Stomach (tissue), 9 donors: Measurements from ENCODE around the gene SWT1. TPM values are rescaled to one million over a fixed set of nuclear protein-coding genes. Genes with fewer than 3 reads are reported as not detected.

Experiments
- DNase-seq, 2 donors: peaks; one replicate each; pipeline versions ENCODE4 v3.0.0 to v3.0.0-alpha.2; 2013 to 2019
- H3K27ac ChIP-seq, 5 donors: fragments of 200-600 bp in 4 of 5; sonication (generic) in 4 of 5; one replicate each; pipeline ENCODE4 v1.5.1; 2013 to 2019; ENCODE audit warnings: mild to moderate bottlenecking in 1 of 5, moderate library complexity in 1 of 5
- H3K27me3 ChIP-seq, 3 donors: fragments of 200-600 bp; sonication (generic); one replicate each; pipeline ENCODE4 v1.5.1; 2017 to 2019; ENCODE audit warnings: mixed run types in 1 of 3
- H3K36me3 ChIP-seq, 4 donors: fragments of 200-600 bp; sonication (generic); 1 replicate in 3 of 4; 2 replicates in 1 of 4; pipeline ENCODE4 v1.5.1; 2016 to 2019
- H3K4me1 ChIP-seq, 4 donors: fragments of 200-600 bp; sonication (generic); one replicate each; pipeline ENCODE4 v1.5.1; 2016 to 2019
- H3K4me3 ChIP-seq, 4 donors: fragments of 200-600 bp; sonication (generic) in 3 of 4; one replicate each; pipeline ENCODE4 v1.5.1; 2016 to 2019; ENCODE audit warnings: mild to moderate bottlenecking in 1 of 4
- H3K9me3 ChIP-seq, 4 donors: fragments of 200-600 bp; sonication (generic); one replicate each; pipeline ENCODE4 v1.5.1; 2016 to 2019
- CTCF ChIP-seq, 7 experiments: fragments of 450-650 bp in 4 of 7; fragments of 200-600 bp in 3 of 7; sonication (generic) in 3 of 7; IDR thresholded peaks; one replicate each; pipeline ENCODE4 v1.5.1; 2016 to 2019; ENCODE audit warnings: antibody characterized with exemption in 7 of 7, control low read depth in 2 of 7, mild to moderate bottlenecking in 1 of 7
- EP300 ChIP-seq: sonication (generic); formaldehyde crosslinking; IDR thresholded peaks from one replicate; pipeline ENCODE4 v1.6.1; 2017; ENCODE audit warnings: antibody characterized with exemption
- POLR2A ChIP-seq, 4 donors: fragments of 450-650 bp; IDR thresholded peaks; one replicate each; pipeline ENCODE4 v1.6.1; 2016; ENCODE audit warnings: antibody characterized with exemption in 4 of 4, control low read depth in 2 of 4, mild to moderate bottlenecking in 1 of 4, moderate library complexity in 1 of 4
- POLR2AphosphoS5 ChIP-seq, 3 donors: sonication (generic); formaldehyde crosslinking; IDR thresholded peaks; one replicate each; pipeline ENCODE4 v1.6.1; 2016; ENCODE audit warnings: antibody characterized with exemption in 3 of 3
- WGBS, 5 donors: extraction: QIAGEN DNeasy Blood & Tissue Kit in 3 of 5; methylation state at CpG; one replicate each; pipeline versions ENCODE4 v1.1.5 to v1.1.7; 2013 to 2018; 5-methylcytosine and 5-hydroxymethylcytosine counted together
- intact Hi-C: fragments of 100-400 bp; cut with DNase I; formaldehyde crosslinking; loops from one replicate; pipeline ENCODE4 v1.15.1; 2023; ENCODE audit warnings: low total_unique reads
- polyA plus RNA-seq, 3 donors: library from polyadenylated mRNA; stranded (reverse); fragments of 200-250 nt; gene quantifications; one replicate each; pipeline ENCODE4 v1.2.3, GENCODE V29; 2013
- total RNA-seq, 5 donors: library from RNA; depleted of rRNA; stranded (reverse); fragments of >200 nt; gene quantifications; one replicate each; pipeline versions ENCODE4 v1.1.0 to v1.2.3, GENCODE V29; 2014 to 2016
- donor health status: healthy with polysubstance abuse.
- donor health status: Bipolar disorder and iron deficiency.
- donor health status: healthy.

Gene SWT1
- total and polyA plus RNA-seq, 8 donors: 2.4 to 35.6 (median 7.3) TPM

- Histone ChIP-seq H3K4me1 (no peaks in the 10 kb centered on the region), H3K4me3 (no peak overlapping the region), H3K9me3 (peaks cover 0 to 2% (median 0%) of the 10 kb centered on the region in 4 donors), H3K36me3 (peaks cover 0 to 32% (median 16%) of the 10 kb centered on the region in 4 donors), H3K27me3 (no peaks in the 10 kb centered on the region), H3K27ac (no peak overlapping the region)
- DNase-seq: no peak
- TF ChIP-seq POLR2A (IDR thresholded peaks at IDR 0.05) (no peak), CTCF (IDR thresholded peaks at IDR 0.05) (no peak), POLR2AphosphoS5 (IDR thresholded peaks at IDR 0.05) (no peak), EP300 (no peak)
- intact Hi-C loops: no loop called here
- 78 to 90% (median 89%) methylated on average over 1 of the region's 1 CpG for WGBS, 5 donors
These were observed 58.9 kb downstream of the SWT1 start for GRCh38 chr1:185215911-185216310.

GRCh38 chr1:185224132-185224531 lies 67.2 kb downstream of the SWT1 start:
- no peak for DNase-seq
- no peaks in the 10 kb centered on the region for H3K4me1 ChIP-seq
- H3K9me3 ChIP-seq: peaks cover 0 to 16% (median 9%) of the 10 kb centered on the region in 4 donors
- intact Hi-C loops: no loop called here
- no peak overlapping the region for H3K27ac ChIP-seq
- no peak overlapping the region for H3K4me3 ChIP-seq
- H3K36me3 ChIP-seq: peaks cover 10 to 51% (median 46%) of the 10 kb centered on the region in 4 donors
- no peaks in the 10 kb centered on the region for H3K27me3 ChIP-seq
- 93 to 100% (median 98%) methylated on average over 1 of the region's 1 CpG for WGBS, 5 donors
- TF ChIP-seq CTCF (IDR thresholded peaks at IDR 0.05) (no peak), POLR2A (IDR thresholded peaks at IDR 0.05) (no peak), EP300 (no peak)

GRCh38 chr1:185227161-185227560 lies 70.2 kb downstream of the SWT1 start:
- intact Hi-C loops: no loop called here
- H3K27me3 ChIP-seq: no peaks in the 10 kb centered on the region
- no peak for DNase-seq
- H3K27ac ChIP-seq: no peak overlapping the region
- peaks cover 10 to 69% (median 48%) of the 10 kb centered on the region in 4 donors for H3K36me3 ChIP-seq
- H3K4me1 ChIP-seq: no peaks in the 10 kb centered on the region
- 88 to 98% (median 92%) methylated on average over 4 of the region's 4 CpGs for WGBS, 5 donors
- H3K9me3 ChIP-seq: peaks cover 0 to 16% (median 9%) of the 10 kb centered on the region in 4 donors
- TF ChIP-seq CTCF (IDR thresholded peaks at IDR 0.05) (no peak), POLR2A (IDR thresholded peaks at IDR 0.05) (no peak), POLR2AphosphoS5 (IDR thresholded peaks at IDR 0.05) (no peak), EP300 (no peak)
- no peak overlapping the region for H3K4me3 ChIP-seq

GRCh38 chr1:185228979-185229378 lies 72.0 kb downstream of the SWT1 start:
- WGBS, 5 donors: 94 to 96% (median 95%) methylated on average over 4 of the region's 4 CpGs
- no peaks in the 10 kb centered on the region for H3K4me1 ChIP-seq
- intact Hi-C loops: no loop called here

More at GRCh38 chr1:185228979-185229378, 72.0 kb downstream of the SWT1 start:
- TF ChIP-seq POLR2A (IDR thresholded peaks at IDR 0.05): no peak
- no peak for TF ChIP-seq CTCF (IDR thresholded peaks at IDR 0.05)
- TF ChIP-seq POLR2AphosphoS5 (IDR thresholded peaks at IDR 0.05): no peak
- TF ChIP-seq EP300: no peak
- Histone ChIP-seq H3K36me3 (peaks cover 1 to 61% (median 40%) of the 10 kb centered on the region in 4 donors), H3K27me3 (no peaks in the 10 kb centered on the region), H3K9me3 (peaks cover 0 to 7% (median 3%) of the 10 kb centered on the region in 4 donors), H3K27ac (no peak overlapping the region), H3K4me3 (no peak overlapping the region)
- DNase-seq: no peak
